ENCODE measurements around the gene THSD7A.

Gene THSD7A

GRCh38 chr7:11754123-11754522, 77.9 kb downstream of the THSD7A start:
- TF ChIP-seq, protein P1, sequence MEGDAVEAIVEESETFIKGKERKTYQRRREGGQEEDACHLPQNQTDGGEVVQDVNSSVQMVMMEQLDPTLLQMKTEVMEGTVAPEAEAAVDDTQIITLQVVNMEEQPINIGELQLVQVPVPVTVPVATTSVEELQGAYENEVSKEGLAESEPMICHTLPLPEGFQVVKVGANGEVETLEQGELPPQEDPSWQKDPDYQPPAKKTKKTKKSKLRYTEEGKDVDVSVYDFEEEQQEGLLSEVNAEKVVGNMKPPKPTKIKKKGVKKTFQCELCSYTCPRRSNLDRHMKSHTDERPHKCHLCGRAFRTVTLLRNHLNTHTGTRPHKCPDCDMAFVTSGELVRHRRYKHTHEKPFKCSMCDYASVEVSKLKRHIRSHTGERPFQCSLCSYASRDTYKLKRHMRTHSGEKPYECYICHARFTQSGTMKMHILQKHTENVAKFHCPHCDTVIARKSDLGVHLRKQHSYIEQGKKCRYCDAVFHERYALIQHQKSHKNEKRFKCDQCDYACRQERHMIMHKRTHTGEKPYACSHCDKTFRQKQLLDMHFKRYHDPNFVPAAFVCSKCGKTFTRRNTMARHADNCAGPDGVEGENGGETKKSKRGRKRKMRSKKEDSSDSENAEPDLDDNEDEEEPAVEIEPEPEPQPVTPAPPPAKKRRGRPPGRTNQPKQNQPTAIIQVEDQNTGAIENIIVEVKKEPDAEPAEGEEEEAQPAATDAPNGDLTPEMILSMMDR (IDR thresholded peaks at IDR 0.05; ENCODE audit: insufficient read depth, low read depth, low read length, missing control alignments): no peak
- peak; percentile 50 for DNase-seq (ENCODE audit: low read depth)
- H3K4me3 ChIP-seq (ENCODE audit: low read depth, low read length): no peak overlapping the region

- peak; percentile 13 for DNase-seq (ENCODE audit: low read depth)
- no peak overlapping the region for H3K4me3 ChIP-seq (ENCODE audit: low read depth, low read length)
- TF ChIP-seq, protein P1 (IDR thresholded peaks at IDR 0.05; ENCODE audit: insufficient read depth, low read depth, low read length, missing control alignments): no peak
Measured at GRCh38 chr7:11753433-11753832, 78.6 kb downstream of the THSD7A start.

GRCh38 chr7:11751807-11752389, 80.1 kb downstream of the THSD7A start:
- peak; percentile 48 for DNase-seq (ENCODE audit: low read depth)
- TF ChIP-seq, protein P1 (IDR thresholded peaks at IDR 0.05; ENCODE audit: insufficient read depth, low read depth, low read length, missing control alignments): no peak
- H3K4me3 ChIP-seq (ENCODE audit: low read depth, low read length): no peak overlapping the region

GRCh38 chr7:11751315-11751714, 80.7 kb downstream of the THSD7A start:
- H3K4me3 ChIP-seq (ENCODE audit: low read depth, low read length): no peak overlapping the region
- no peak for DNase-seq (ENCODE audit: low read depth)
- TF ChIP-seq, protein P1 (IDR thresholded peaks at IDR 0.05; ENCODE audit: insufficient read depth, low read depth, low read length, missing control alignments): no peak

DNA sequence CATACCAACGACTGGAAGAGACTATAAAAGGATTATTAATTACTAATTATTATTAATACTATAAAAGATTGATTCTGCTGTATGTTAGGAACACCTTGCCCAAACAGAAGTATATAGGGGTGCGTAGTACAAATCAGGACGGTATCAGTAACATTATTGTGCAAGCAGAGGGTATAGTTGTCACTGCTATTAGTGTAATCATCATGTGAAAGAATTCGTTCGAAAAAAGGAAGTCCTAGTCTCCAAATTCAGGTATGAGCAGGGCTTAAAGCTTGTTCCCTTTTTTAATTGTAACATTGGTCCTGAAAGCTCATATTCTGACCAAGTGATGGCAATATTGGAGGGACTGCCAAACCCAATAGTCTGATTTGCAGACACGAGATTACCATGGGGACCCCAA, 81.8 kb downstream of the THSD7A start:
- TF ChIP-seq, protein P1 (IDR thresholded peaks at IDR 0.05; ENCODE audit: insufficient read depth, low read depth, low read length, missing control alignments): no peak
- no peak overlapping the region for H3K4me3 ChIP-seq (ENCODE audit: low read depth, low read length)
- no peak for DNase-seq (ENCODE audit: low read depth)

- TF ChIP-seq, protein P1 (IDR thresholded peaks at IDR 0.05; ENCODE audit: insufficient read depth, low read depth, low read length, missing control alignments): no peak
- no peak for DNase-seq (ENCODE audit: low read depth)
- no peak overlapping the region for H3K4me3 ChIP-seq (ENCODE audit: low read depth, low read length)
Measured at GRCh38 chr7:11749629-11750028, 82.4 kb downstream of the THSD7A start.

DNA sequence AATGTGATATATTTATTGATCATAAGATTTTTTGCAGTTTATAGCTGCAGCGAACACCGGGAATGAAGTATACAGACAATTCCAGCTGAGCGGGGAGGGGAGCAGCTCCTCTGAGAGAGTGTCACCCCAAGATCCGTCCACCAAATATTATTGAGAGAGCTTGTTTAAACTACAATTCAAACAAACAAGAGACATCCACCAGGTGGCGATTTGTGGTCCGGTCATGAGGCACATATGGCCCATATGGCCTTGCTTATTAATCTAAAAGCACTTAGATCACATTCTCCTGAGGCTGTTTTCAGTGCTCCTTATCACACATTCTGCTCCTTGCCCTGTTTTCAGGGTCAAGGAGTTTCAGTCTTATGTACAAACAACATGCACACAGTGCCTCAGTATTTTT, 83.1 kb downstream of the THSD7A start:
- no peak overlapping the region for H3K4me3 ChIP-seq (ENCODE audit: low read depth, low read length)
- TF ChIP-seq, protein P1 (IDR thresholded peaks at IDR 0.05; ENCODE audit: insufficient read depth, low read depth, low read length, missing control alignments): peak; percentile 13
- peak; percentile 25 for DNase-seq (ENCODE audit: low read depth)

Measured in GM12865 (cell line).